ENCODE data around the gene HSPA1A.

DNA sequence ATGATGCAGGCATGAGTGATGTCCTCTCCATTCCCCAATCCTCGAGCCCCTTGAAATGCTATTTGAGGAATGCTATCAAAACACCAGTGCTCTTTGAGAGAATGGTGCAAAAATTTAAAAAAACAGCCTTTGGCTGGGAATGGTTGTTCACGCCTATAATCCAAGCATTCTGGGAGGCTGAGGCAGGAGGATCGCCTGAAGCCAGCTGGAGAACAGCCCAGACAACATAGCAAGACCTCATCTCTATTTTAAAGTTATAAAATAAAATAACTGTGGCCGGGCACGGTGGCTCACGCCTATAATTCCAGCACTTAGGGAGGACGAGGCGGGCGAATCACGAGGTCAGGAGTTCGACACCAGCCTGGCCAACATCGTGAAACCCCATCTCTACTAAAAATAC is 15.6 kb upstream of the HSPA1A start:
- TF ChIP-seq, protein P1, sequence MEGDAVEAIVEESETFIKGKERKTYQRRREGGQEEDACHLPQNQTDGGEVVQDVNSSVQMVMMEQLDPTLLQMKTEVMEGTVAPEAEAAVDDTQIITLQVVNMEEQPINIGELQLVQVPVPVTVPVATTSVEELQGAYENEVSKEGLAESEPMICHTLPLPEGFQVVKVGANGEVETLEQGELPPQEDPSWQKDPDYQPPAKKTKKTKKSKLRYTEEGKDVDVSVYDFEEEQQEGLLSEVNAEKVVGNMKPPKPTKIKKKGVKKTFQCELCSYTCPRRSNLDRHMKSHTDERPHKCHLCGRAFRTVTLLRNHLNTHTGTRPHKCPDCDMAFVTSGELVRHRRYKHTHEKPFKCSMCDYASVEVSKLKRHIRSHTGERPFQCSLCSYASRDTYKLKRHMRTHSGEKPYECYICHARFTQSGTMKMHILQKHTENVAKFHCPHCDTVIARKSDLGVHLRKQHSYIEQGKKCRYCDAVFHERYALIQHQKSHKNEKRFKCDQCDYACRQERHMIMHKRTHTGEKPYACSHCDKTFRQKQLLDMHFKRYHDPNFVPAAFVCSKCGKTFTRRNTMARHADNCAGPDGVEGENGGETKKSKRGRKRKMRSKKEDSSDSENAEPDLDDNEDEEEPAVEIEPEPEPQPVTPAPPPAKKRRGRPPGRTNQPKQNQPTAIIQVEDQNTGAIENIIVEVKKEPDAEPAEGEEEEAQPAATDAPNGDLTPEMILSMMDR (IDR thresholded peaks at IDR 0.05): no peak
- TF ChIP-seq POLR2A (IDR thresholded peaks at IDR 0.05): no peak

Data from esophagus squamous epithelium (tissue), 4 donors.